SK-N-SH (cell line): Measurements from ENCODE around the gene ZGPAT. TPM values are rescaled to one million over a fixed set of nuclear protein-coding genes. Genes with fewer than 3 reads are reported as not detected.

Source experiments
- CTCF ChIA-PET: fragments of 300-600, 350-600 bp; formaldehyde crosslinking; extraction: SDS; loops from one replicate; lab custom pipeline; 2021; lab: Yijun Ruan, JAX
- POLR2A ChIA-PET: fragments of 350-600 bp; sonication (Branson Sonifier 250); formaldehyde crosslinking; extraction: SDS; loops from one replicate; lab custom pipeline; 2020; ENCODE audit warnings: antibody characterized with exemption, inconsistent platforms; lab: Yijun Ruan, JAX
- DNase-seq: peaks from one replicate; pipeline ENCODE4 v3.0.0; 2012
- H2AFZ ChIP-seq: fragments of 200-600 bp; sonication (generic); 2 replicates; pipeline ENCODE4 v1.8.1; 2016; ENCODE audit warnings: antibody characterized with exemption, mild to moderate bottlenecking, low read depth
- H3F3A ChIP-seq: fragments of 200-600 bp; sonication (generic); replicated peaks from 2 replicates; pipeline ENCODE3; 2016; ENCODE audit warnings: antibody characterized with exemption, mild to moderate bottlenecking; ENCODE audit not compliant: insufficient read depth
- H3K27ac ChIP-seq, 2 experiments: fragments of 200-500 bp in 1 of 2; fragments of 200-600 bp in 1 of 2; sonication (Bioruptor generic) in 1 of 2; sonication (generic), shearing (Covaris generic) in 1 of 2; 2 replicates each; pipeline versions ENCODE4 v1.5.1 to v1.6.1; 2014 to 2016; ENCODE audit warnings: low read depth in 2 of 2, inconsistent platforms in 1 of 2, low read length in 1 of 2, mild to moderate bottlenecking in 1 of 2, mixed read lengths in 1 of 2
- H3K27me3 ChIP-seq: fragments of 200-600 bp; sonication (generic), shearing (Covaris generic); 2 replicates; pipeline ENCODE4 v1.6.1; 2016; ENCODE audit warnings: mixed run types; ENCODE audit not compliant: insufficient read depth
- H3K36me3 ChIP-seq, 2 experiments: fragments of 200-500 bp in 1 of 2; fragments of 200-600 bp in 1 of 2; sonication (Bioruptor generic) in 1 of 2; sonication (generic) in 1 of 2; replicated peaks in 1 of 2; 2 replicates each; pipeline versions ENCODE3 to v1.5.1; 2014 to 2016; ENCODE audit warnings: low read length in 1 of 2, mild to moderate bottlenecking in 1 of 2; ENCODE audit not compliant: insufficient read depth in 2 of 2, control insufficient read depth in 1 of 2
- H3K4me1 ChIP-seq, 2 experiments: fragments of 200-500 bp in 1 of 2; fragments of 200-600 bp in 1 of 2; sonication (Bioruptor generic) in 1 of 2; sonication (generic), shearing (Covaris generic) in 1 of 2; 2 replicates each; pipeline versions ENCODE4 v1.5.1 to v1.6.1; 2014 to 2016; ENCODE audit warnings: low read depth in 1 of 2, low read length in 1 of 2, mixed run types in 1 of 2; ENCODE audit not compliant: insufficient read depth in 2 of 2, control insufficient read depth in 1 of 2
- H3K4me2 ChIP-seq: fragments of 200-600 bp; sonication (generic), shearing (Covaris generic); 2 replicates; pipeline ENCODE4 v1.6.1; 2017; ENCODE audit warnings: mixed run types
- H3K4me3 ChIP-seq, 2 experiments: fragments of 200-500 bp in 1 of 2; fragments of 200-600 bp in 1 of 2; sonication (Bioruptor generic) in 1 of 2; sonication (generic), shearing (Covaris generic) in 1 of 2; 2 replicates each; pipeline versions ENCODE4 v1.5.1 to v1.8.1; 2014 to 2016; ENCODE audit warnings: low read depth in 2 of 2, inconsistent platforms in 1 of 2, low read length in 1 of 2, mild to moderate bottlenecking in 1 of 2, mixed read lengths in 1 of 2, moderate library complexity in 1 of 2
- H3K79me2 ChIP-seq: fragments of 200-600 bp; sonication (generic); 2 replicates; pipeline ENCODE4 v1.8.1; 2017; ENCODE audit warnings: mild to moderate bottlenecking; ENCODE audit not compliant: insufficient read depth
- H3K9ac ChIP-seq: fragments of 200-600 bp; sonication (generic); 2 replicates; pipeline ENCODE4 v1.6.1; 2017; ENCODE audit warnings: mixed run types
- H3K9me2 ChIP-seq: fragments of 200-600 bp; sonication (generic); 2 replicates; pipeline ENCODE4 v1.6.1; 2017; ENCODE audit warnings: mixed run types
- H3K9me3 ChIP-seq: fragments of 200-600 bp; sonication (generic); 2 replicates; pipeline ENCODE4 v1.6.1; 2017; ENCODE audit warnings: mixed run types, mild to moderate bottlenecking, moderate library complexity
- H4K20me1 ChIP-seq: fragments of 200-600 bp; sonication (generic); 2 replicates; pipeline ENCODE4 v1.6.1; 2017; ENCODE audit warnings: mild to moderate bottlenecking, mixed run types; ENCODE audit not compliant: insufficient read depth
- FOXJ3 ChIP-seq: sonication (generic); formaldehyde crosslinking; IDR thresholded peaks from 2 replicates; pipeline ENCODE4 v1.5.1; 2020; ENCODE audit warnings: mild to moderate bottlenecking, missing genetic modification reagents
- TCF12 ChIP-seq: IDR thresholded peaks from 2 replicates; pipeline ENCODE4 v1.4.0; 2012
- YY1 ChIP-seq: IDR thresholded peaks from 2 replicates; pipeline ENCODE4 v1.4.0; 2012; ENCODE audit warnings: low read depth, mild to moderate bottlenecking
- WGBS: methylation state at CpG from one replicate; pipeline ENCODE4 v1.1.6; 2017; ENCODE audit warnings: low lambda C conversion rate; 5-methylcytosine and 5-hydroxymethylcytosine counted together
- polyA plus RNA-seq, 3 experiments: library from polyadenylated mRNA; depleted of rRNA; stranded (reverse); fragments of >200 nt; gene quantifications; 2 replicates each; pipeline ENCODE4 v1.2.3, GENCODE V29; 2012
- TF ChIP-seq, protein P1 (sequence below): IDR thresholded peaks from 2 replicates; pipeline ENCODE4 v1.4.0; 2012; ENCODE audit warnings: low read depth
- TF ChIP-seq, protein P2 (sequence below): IDR thresholded peaks from 2 replicates; pipeline ENCODE4 v1.4.0; 2012; ENCODE audit warnings: low read depth, borderline replicate concordance
- TF ChIP-seq, protein P3 (sequence below): fragments of 150-350 bp; IDR thresholded peaks from 2 replicates; pipeline ENCODE4 v1.6.1; 2016; ENCODE audit warnings: mild to moderate bottlenecking, low read depth, low read length

Gene ZGPAT
- polyA plus RNA-seq, 1 of the 3 experiments (the other 2 are of a cell fraction): 33.7 TPM

DNA sequence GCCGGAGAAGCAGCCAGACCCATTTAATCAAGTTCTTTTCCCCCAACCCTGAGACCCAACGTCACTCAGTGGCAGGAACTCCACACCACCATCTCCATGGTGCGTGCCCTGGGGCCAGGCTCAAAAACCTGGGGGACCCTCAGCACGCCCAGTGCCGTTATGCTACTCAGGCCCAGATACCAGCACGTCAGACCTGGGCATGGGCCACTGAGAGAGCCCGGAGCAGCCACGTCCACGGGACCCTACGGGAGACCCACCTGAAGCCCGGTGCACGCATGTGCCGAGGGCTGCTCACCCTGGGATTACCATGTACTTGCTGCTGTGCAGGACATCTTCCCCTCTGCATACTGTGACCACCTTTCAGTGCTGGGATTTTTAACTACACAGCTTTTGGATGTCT, 45.5 kb downstream of the ZGPAT start:
- no peak overlapping the region for H3K4me2 ChIP-seq
- no peak for TF ChIP-seq YY1
- TF ChIP-seq, all 33 proteins: peak for 0
- Histone ChIP-seq H3K4me3 (no peak overlapping the region), H2AFZ (no peak overlapping the region), H3K79me2 (no peaks in the 10 kb centered on the region), H3K27ac (no peak overlapping the region), H3K9me2 (no peaks in the 10 kb centered on the region), H3K27me3 (no peaks in the 10 kb centered on the region), H3F3A (peaks cover 4% of the 10 kb centered on the region), H3K4me1 (peaks cover 0 to 10% of the 10 kb centered on the region in 2 experiments; a peak in 1 of 4 replicates), H4K20me1 (no peaks in the 10 kb centered on the region), H3K9ac (no peak overlapping the region), H3K9me3 (no peaks in the 10 kb centered on the region), H3K36me3 (no peaks in the 10 kb centered on the region)
- WGBS: 76% methylated on average over 3 of the region's 13 CpGs
- CTCF ChIA-PET: interaction anchor here (1.0 to 1.7 kb wide), 3 partner anchors 26 to 46 kb away, joined by 3 to 6 read pairs (median 4); partner anchors contain the start of genes ARFRP1 and ZGPAT
- no peak for DNase-seq
- POLR2A ChIA-PET: no interaction called here

DNA sequence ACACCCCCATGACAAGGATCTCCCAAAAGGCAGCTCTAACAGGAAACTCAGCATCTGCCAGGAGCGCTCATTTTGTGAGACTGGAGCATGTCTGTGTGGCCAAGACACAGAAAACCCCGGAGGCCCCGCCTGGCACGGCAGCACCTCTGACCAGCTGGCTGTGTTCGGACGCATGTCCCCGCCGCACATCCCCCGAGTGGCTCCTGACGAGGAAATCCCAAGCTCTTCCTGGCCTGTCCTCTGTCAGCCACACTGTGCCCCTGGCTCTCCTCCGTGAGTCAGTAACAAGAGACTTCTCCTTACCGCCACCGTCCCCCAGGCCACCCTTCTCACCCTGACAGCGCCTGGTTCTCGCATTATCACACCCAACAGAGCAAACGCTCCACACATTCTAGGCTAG, 46.2 kb downstream of the ZGPAT start:
- Histone ChIP-seq H3K27ac (no peak overlapping the region), H3K79me2 (no peaks in the 10 kb centered on the region), H3F3A (peaks cover 4% of the 10 kb centered on the region), H3K27me3 (no peaks in the 10 kb centered on the region), H4K20me1 (no peaks in the 10 kb centered on the region), H3K4me3 (no peak overlapping the region), H3K9me2 (no peaks in the 10 kb centered on the region), H2AFZ (no peak overlapping the region), H3K4me2 (no peak overlapping the region), H3K36me3 (no peaks in the 10 kb centered on the region), H3K4me1 (peaks cover 0 to 10% of the 10 kb centered on the region in 2 experiments; a peak in 1 of 4 replicates), H3K9ac (no peak overlapping the region), H3K9me3 (no peaks in the 10 kb centered on the region)
- POLR2A ChIA-PET: no interaction called here
- 80% methylated on average over 16 of the region's 16 CpGs for WGBS
- CTCF ChIA-PET: interaction anchor here (1.0 to 1.7 kb wide), 2 partner anchors 25 to 32 kb away, joined by 4 to 6 read pairs; no protein-coding TSS in a partner anchor
- no peak for TF ChIP-seq TCF12
- TF ChIP-seq, protein P1, sequence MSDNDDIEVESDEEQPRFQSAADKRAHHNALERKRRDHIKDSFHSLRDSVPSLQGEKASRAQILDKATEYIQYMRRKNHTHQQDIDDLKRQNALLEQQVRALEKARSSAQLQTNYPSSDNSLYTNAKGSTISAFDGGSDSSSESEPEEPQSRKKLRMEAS: no peak
- TF ChIP-seq, protein P2, sequence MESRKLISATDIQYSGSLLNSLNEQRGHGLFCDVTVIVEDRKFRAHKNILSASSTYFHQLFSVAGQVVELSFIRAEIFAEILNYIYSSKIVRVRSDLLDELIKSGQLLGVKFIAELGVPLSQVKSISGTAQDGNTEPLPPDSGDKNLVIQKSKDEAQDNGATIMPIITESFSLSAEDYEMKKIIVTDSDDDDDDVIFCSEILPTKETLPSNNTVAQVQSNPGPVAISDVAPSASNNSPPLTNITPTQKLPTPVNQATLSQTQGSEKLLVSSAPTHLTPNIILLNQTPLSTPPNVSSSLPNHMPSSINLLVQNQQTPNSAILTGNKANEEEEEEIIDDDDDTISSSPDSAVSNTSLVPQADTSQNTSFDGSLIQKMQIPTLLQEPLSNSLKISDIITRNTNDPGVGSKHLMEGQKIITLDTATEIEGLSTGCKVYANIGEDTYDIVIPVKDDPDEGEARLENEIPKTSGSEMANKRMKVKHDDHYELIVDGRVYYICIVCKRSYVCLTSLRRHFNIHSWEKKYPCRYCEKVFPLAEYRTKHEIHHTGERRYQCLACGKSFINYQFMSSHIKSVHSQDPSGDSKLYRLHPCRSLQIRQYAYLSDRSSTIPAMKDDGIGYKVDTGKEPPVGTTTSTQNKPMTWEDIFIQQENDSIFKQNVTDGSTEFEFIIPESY: no peak
- TF ChIP-seq, protein P3, sequence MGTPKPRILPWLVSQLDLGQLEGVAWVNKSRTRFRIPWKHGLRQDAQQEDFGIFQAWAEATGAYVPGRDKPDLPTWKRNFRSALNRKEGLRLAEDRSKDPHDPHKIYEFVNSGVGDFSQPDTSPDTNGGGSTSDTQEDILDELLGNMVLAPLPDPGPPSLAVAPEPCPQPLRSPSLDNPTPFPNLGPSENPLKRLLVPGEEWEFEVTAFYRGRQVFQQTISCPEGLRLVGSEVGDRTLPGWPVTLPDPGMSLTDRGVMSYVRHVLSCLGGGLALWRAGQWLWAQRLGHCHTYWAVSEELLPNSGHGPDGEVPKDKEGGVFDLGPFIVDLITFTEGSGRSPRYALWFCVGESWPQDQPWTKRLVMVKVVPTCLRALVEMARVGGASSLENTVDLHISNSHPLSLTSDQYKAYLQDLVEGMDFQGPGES: no peak
- no peak for TF ChIP-seq FOXJ3 (CRISPR knock-in tag)
- peak; percentile 48 for DNase-seq
